K562 (cell line): ENCODE results near the gene GLP2R. TPM values are rescaled to one million over a fixed set of nuclear protein-coding genes. Genes with fewer than 3 reads are reported as not detected.

Experiments
- ATAC-seq: fragments of 200-7000 bp; cut with Tn5 transposase; 3 replicates; pipeline ENCODE4 v1.9.1; 2020; ENCODE audit warnings: moderate library complexity
- BruUV-seq: library from RNA; stranded (reverse); fragments of 400-500 nt; replicated peaks from 2 replicates; lab custom pipeline; 2021; lab: Mats Ljungman, UMichigan
- CTCF ChIA-PET: fragments of 300-600 bp; formaldehyde crosslinking; extraction: SDS; loops from one replicate; lab custom pipeline; 2021; ENCODE audit warnings: low intra/inter-chr PET ratio; lab: Yijun Ruan, JAX
- POLR2A ChIA-PET: fragments of 300-600, 350-650 bp; sonication (Branson Sonifier 250); formaldehyde crosslinking; extraction: SDS; loops from one replicate; lab custom pipeline; 2021; ENCODE audit warnings: antibody characterized with exemption, inconsistent platforms; lab: Yijun Ruan, JAX
- DNase-seq, 4 experiments: peaks; one replicate each; pipeline versions ENCODE4 v3.0.0 to v3.0.0-alpha.2; 2011 to 2018; ENCODE audit warnings: low spot score in 3 of 4, mixed read lengths in 3 of 4; ENCODE audit errors: extremely low read depth in 1 of 4
- FAIRE-seq: peaks from 2 replicates; lab custom pipeline; 2011; peaks lifted over from hg19 to GRCh38; lab: Jason Lieb, UNC
- H2AFZ ChIP-seq: 2 replicates; pipeline ENCODE4 v1.6.0; 2011; ENCODE audit warnings: low read depth, low read length, control low read depth, inconsistent platforms
- H3K27ac ChIP-seq: fragments of 200-600 bp; 3 replicates; pipeline ENCODE4 v1.8.0; 2011; ENCODE audit warnings: low read depth, mild to moderate bottlenecking, control low read depth, inconsistent platforms, low read length, moderate library complexity, mixed read lengths; ENCODE audit errors: extremely low read depth
- H3K27me3 ChIP-seq, 2 experiments: fragments of 300-600 bp in 1 of 2; 2 replicates in 1 of 2; 3 replicates in 1 of 2; pipeline versions ENCODE4 v1.6.0 to v1.8.0; 2011; ENCODE audit warnings: inconsistent platforms in 2 of 2, low read length in 2 of 2, mild to moderate bottlenecking in 1 of 2, mixed read lengths in 1 of 2, moderate library complexity in 1 of 2; ENCODE audit not compliant: control insufficient read depth in 2 of 2, insufficient read depth in 2 of 2
- H3K36me3 ChIP-seq: fragments of 300-600 bp; 3 replicates; pipeline ENCODE4 v1.8.0; 2011; ENCODE audit warnings: mild to moderate bottlenecking, low read length, inconsistent platforms; ENCODE audit not compliant: control insufficient read depth, insufficient read depth
- H3K4me1 ChIP-seq, 2 experiments: fragments of 200-600 bp in 1 of 2; replicated peaks in 1 of 2; 2 replicates in 1 of 2; 3 replicates in 1 of 2; pipeline versions ENCODE4 v1.5.1 to v1.8.0; 2011; ENCODE audit warnings: inconsistent platforms in 2 of 2, low read length in 2 of 2, mild to moderate bottlenecking in 1 of 2, mixed read lengths in 1 of 2, moderate library complexity in 1 of 2; ENCODE audit not compliant: control insufficient read depth in 2 of 2, insufficient read depth in 2 of 2
- H3K4me2 ChIP-seq: 2 replicates; pipeline ENCODE4 v1.6.1; 2011; ENCODE audit warnings: low read length, control low read depth, inconsistent platforms, mixed read lengths; ENCODE audit not compliant: insufficient read depth
- H3K4me3 ChIP-seq: fragments of 200-600 bp; sonication (generic), shearing (Covaris generic); 2 replicates; pipeline ENCODE4 v1.5.1; 2016; ENCODE audit warnings: control low read depth, inconsistent platforms
- H3K79me2 ChIP-seq: fragments of 200-600 bp; 3 replicates; pipeline ENCODE4 v1.8.0; 2011; ENCODE audit warnings: low read length, inconsistent platforms; ENCODE audit not compliant: control insufficient read depth, insufficient read depth
- H3K9ac ChIP-seq, 2 experiments: 2 replicates each; pipeline versions ENCODE4 v1.6.0 to v1.6.1; 2011; ENCODE audit warnings: low read depth in 2 of 2, low read length in 2 of 2, control low read depth in 1 of 2, inconsistent platforms in 1 of 2, mild to moderate bottlenecking in 1 of 2, mixed read lengths in 1 of 2; ENCODE audit not compliant: insufficient read depth in 1 of 2
- H3K9me1 ChIP-seq: one replicate; pipeline ENCODE4 v1.6.0; 2011; ENCODE audit warnings: inconsistent platforms, mild to moderate bottlenecking, low read length, moderate library complexity; ENCODE audit not compliant: control insufficient read depth, insufficient read depth
- H3K9me3 ChIP-seq: replicated peaks from 2 replicates; pipeline ENCODE4 v1.5.1; 2011; ENCODE audit warnings: low read depth, low read length, inconsistent platforms; ENCODE audit not compliant: control insufficient read depth, insufficient read depth
- H4K20me1 ChIP-seq: replicated peaks from 2 replicates; pipeline ENCODE4 v1.6.1; 2011; ENCODE audit warnings: low read length, inconsistent platforms, mixed read lengths; ENCODE audit not compliant: control insufficient read depth, insufficient read depth
- HDAC6 ChIP-seq: IDR thresholded peaks from 2 replicates; pipeline ENCODE4 v1.6.1; 2012; ENCODE audit warnings: low read depth, mild to moderate bottlenecking, control low read depth, inconsistent platforms, low read length, moderate library complexity
- RBM14 ChIP-seq: fragments of 200-400 bp; formaldehyde crosslinking; IDR thresholded peaks from 2 replicates; pipeline ENCODE4 v1.6.1; 2018; ENCODE audit warnings: low read depth, mild to moderate bottlenecking, low read length, moderate library complexity, borderline replicate concordance; ENCODE audit not compliant: insufficient read depth
- TRIM25 ChIP-seq: fragments of 450-650 bp; IDR thresholded peaks from 2 replicates; pipeline ENCODE4 v1.7.0; 2016; ENCODE audit warnings: borderline replicate concordance
- WGBS: fragments of 100-300 bp; shearing (Covaris generic); methylation state at CpG from one replicate; pipeline ENCODE4 v1.1.6; 2016; ENCODE audit warnings: low coverage, mixed read lengths; ENCODE audit not compliant: insufficient coverage; ENCODE audit errors: missing lambda C conversion rate; 5-methylcytosine and 5-hydroxymethylcytosine counted together
- in situ Hi-C: fragments of 300-500 bp; cut with MboI; formaldehyde crosslinking; loops from 4 replicates; pipeline ENCODE4 v1.15.0; 2018; ENCODE audit warnings: inconsistent platforms, mixed read lengths
- intact Hi-C: fragments of 100-400 bp; cut with micrococcal nuclease; formaldehyde crosslinking; loops from 2 replicates; pipeline ENCODE4 v1.14.2; 2022
- polyA plus RNA-seq, 8 experiments: library from polyadenylated mRNA; depleted of rRNA in 4 of 8; stranded (reverse) in 5 of 8; unstranded in 3 of 8; fragments of >200 nt; fragmentation: Nextera tagmentation in 2 of 8; fragmentation: Illumina TruSeq in 1 of 8; extraction: Ambion mirVana in 2 of 8; extraction: Trizol in 1 of 8; gene quantifications; 2 replicates each; pipeline versions ENCODE4 v1.2.1 to v1.2.3, GENCODE V29; 2011 to 2014; ENCODE audit warnings: inconsistent platforms in 1 of 8, missing spikeins in 1 of 8
- total RNA-seq, 7 experiments: library from RNA; depleted of rRNA in 6 of 7; stranded (reverse); fragments of >200 nt in 6 of 7; fragmentation: Illumina TruSeq in 2 of 7; extraction: Trizol in 2 of 7; gene quantifications; 2 replicates each; pipeline versions ENCODE4 v1.2.1 to v1.2.3, GENCODE V29; 2011 to 2021; ENCODE audit warnings: low replicate concordance in 1 of 7

Gene GLP2R
- total and polyA plus RNA-seq, 9 of the 15 experiments (the other 6 are each of a cell fraction or from before 2014, with no cell fraction given): not detected

- no peak for TF ChIP-seq HDAC6
- TF ChIP-seq, all 486 proteins: peak for 0
Measured at GRCh38 chr17:9893411-9894012, 67.8 kb downstream of the GLP2R start (continued).

GRCh38 chr17:9894231-9894630 is 68.5 kb downstream of the GLP2R start:
- Histone ChIP-seq H3K27ac (no peak overlapping the region), H3K9me3 (no peaks in the 10 kb centered on the region), H3K79me2 (no peaks in the 10 kb centered on the region), H3K9ac (no peak overlapping the region), H3K4me2 (no peak overlapping the region), H3K36me3 (no peaks in the 10 kb centered on the region), H3K4me3 (no peak overlapping the region), H2AFZ (no peak overlapping the region), H3K4me1 (no peaks in the 10 kb centered on the region), H3K27me3 (peaks cover 0 to 5% of the 10 kb centered on the region in 2 experiments; a peak in 2 of 5 replicates), H4K20me1 (no peaks in the 10 kb centered on the region), H3K9me1 (no peaks in the 10 kb centered on the region)
- ATAC-seq (no peak), DNase-seq (no peak), FAIRE-seq (no peak)
- 0% methylated on average over 2 of the region's 3 CpGs for WGBS
- POLR2A ChIA-PET: no interaction called here
- no peak for TF ChIP-seq RBM14
- no peak for TF ChIP-seq TRIM25
- in situ Hi-C loops: no loop called here
- CTCF ChIA-PET: no interaction called here
- BruUV-seq: no TSS peak
- intact Hi-C loops: no loop called here
